Measurements from ENCODE around the gene RGMB. TPM values are rescaled to one million over a fixed set of nuclear protein-coding genes. Genes with fewer than 3 reads are reported as not detected.

The RGMB gene
- total and polyA plus RNA-seq, 2 of the 13 experiments (the other 11 are each of a cell fraction or from before 2014, with no cell fraction given): 3.0 to 3.8 TPM

GRCh38 chr5:98773464-98774191 lies at the start of gene RGMB (continued):
- TF ChIP-seq ARID5B (CRISPR knock-in tag; IDR thresholded peaks at IDR 0.05): no peak
- TF ChIP-seq SATB2 (CRISPR knock-in tag; IDR thresholded peaks at IDR 0.05): no peak
- TF ChIP-seq ZFP37 (CRISPR knock-in tag; IDR thresholded peaks at IDR 0.05; ENCODE audit: borderline replicate concordance): no peak
- 0 out of 2 replicates have a peak, but pooled peaks have one; percentile 15 for TF ChIP-seq NRL (CRISPR knock-in tag; IDR thresholded peaks at IDR 0.05; ENCODE audit: borderline replicate concordance)
- TF ChIP-seq NCOA1 (CRISPR knock-in tag; IDR thresholded peaks at IDR 0.05): 0 out of 2 replicates have a peak, but pooled peaks have one; percentile 46
- TF ChIP-seq HHEX (CRISPR knock-in tag; IDR thresholded peaks at IDR 0.05): no peak
- TF ChIP-seq GABPB1 (CRISPR knock-in tag; IDR thresholded peaks at IDR 0.05): peak; percentile 53; the same call in 1 of the 2 replicates
- no peak for TF ChIP-seq ZNF33B (CRISPR knock-in tag; IDR thresholded peaks at IDR 0.05)
- no peak for TF ChIP-seq ZNF256 (CRISPR knock-in tag; conservative IDR thresholded peaks at IDR 0.05)
- TF ChIP-seq ZNF678 (CRISPR knock-in tag; IDR thresholded peaks at IDR 0.05): 0 out of 2 replicates have a peak, but pooled peaks have one; percentile 31
- peak; percentile 45; the same call in 1 of the 2 replicates for TF ChIP-seq ZNF546 (CRISPR knock-in tag; conservative IDR thresholded peaks at IDR 0.05)
- no peak for TF ChIP-seq ZNF121 (CRISPR knock-in tag; IDR thresholded peaks at IDR 0.05)
- peak; percentile 61 for TF ChIP-seq ASH2L (IDR thresholded peaks at IDR 0.05; ENCODE audit: insufficient read length, low read depth, low read length)
- TF ChIP-seq DMAP1 (CRISPR knock-in tag; IDR thresholded peaks at IDR 0.05): peak; percentile 8; the same call in 1 of the 2 replicates
- no peak for TF ChIP-seq ZNF766 (CRISPR knock-in tag; IDR thresholded peaks at IDR 0.05; ENCODE audit: borderline replicate concordance)
- no peak for TF ChIP-seq ZEB1 (IDR thresholded peaks at IDR 0.05; ENCODE audit: insufficient replicate concordance, low read depth)
- peak; percentile 23; the same call in 1 of the 2 replicates for TF ChIP-seq ZNF776 (CRISPR knock-in tag; IDR thresholded peaks at IDR 0.05)
- TF ChIP-seq GABPA (IDR thresholded peaks at IDR 0.05; ENCODE audit: low read depth, low read length): 0 out of 2 replicates have a peak, but pooled peaks have one; percentile 5
- no peak for TF ChIP-seq GABPA (CRISPR knock-in tag; IDR thresholded peaks at IDR 0.05; ENCODE audit: low read depth)
- TF ChIP-seq ZNF737 (CRISPR knock-in tag; IDR thresholded peaks at IDR 0.05; ENCODE audit: borderline replicate concordance): no peak
- 0 out of 2 replicates have a peak, but pooled peaks have one; percentile 24 for TF ChIP-seq ZNF34 (CRISPR knock-in tag; IDR thresholded peaks at IDR 0.05; ENCODE audit: borderline replicate concordance)
- TF ChIP-seq RARA (CRISPR knock-in tag; IDR thresholded peaks at IDR 0.05): no peak; the same call in 1 of the 2 replicates
- no peak for TF ChIP-seq JUNB (CRISPR knock-in tag; IDR thresholded peaks at IDR 0.05; ENCODE audit: borderline replicate concordance)
- no peak for TF ChIP-seq PAX8 (CRISPR knock-in tag; IDR thresholded peaks at IDR 0.05; ENCODE audit: borderline replicate concordance)
- peak; percentile 56 for TF ChIP-seq ZBTB7A (CRISPR knock-in tag; IDR thresholded peaks at IDR 0.05)
- TF ChIP-seq PHF21A (CRISPR knock-in tag; IDR thresholded peaks at IDR 0.05): peak; percentile 100
- 0 out of 2 replicates have a peak, but pooled peaks have one; percentile 14 for TF ChIP-seq PITX1 (CRISPR knock-in tag; IDR thresholded peaks at IDR 0.05)

Data from HepG2 (cell line).